ENCODE data around the gene KCNA10.

GRCh38 chr1:110492573-110492972 is 26.4 kb downstream of the KCNA10 start:
- TF ChIP-seq CTCF (IDR thresholded peaks at IDR 0.05; ENCODE audit: extremely low read depth in 1 of 2, insufficient read depth in 1 of 2, low read depth in 1 of 2, low read length in 2 of 2) (no peak), POLR2A (IDR thresholded peaks at IDR 0.05; ENCODE audit: low read depth, low read length) (no peak)
